HepG2 (cell line): ENCODE data around the gene PAX7. TPM values are rescaled to one million over a fixed set of nuclear protein-coding genes. Genes with fewer than 3 reads are reported as not detected.

Source experiments
- ATAC-seq: fragments of 200-7000 bp; cut with Tn5 transposase; 3 replicates; pipeline ENCODE4 v1.9.1; 2020; ENCODE audit warnings: mild to moderate bottlenecking, moderate library complexity
- BruUV-seq: library from RNA; stranded (reverse); fragments of 400-500 nt; replicated peaks from 2 replicates; lab custom pipeline; 2021; lab: Mats Ljungman, UMichigan
- CTCF ChIA-PET: fragments of 300-600 bp; formaldehyde crosslinking; extraction: SDS; loops from one replicate; lab custom pipeline; 2021; ENCODE audit warnings: low total read pairs, inconsistent platforms, low intra/inter-chr PET ratio; lab: Yijun Ruan, JAX
- POLR2A ChIA-PET: fragments of 350-600 bp; sonication (Branson Sonifier 250); formaldehyde crosslinking; loops from one replicate; lab custom pipeline; 2020; ENCODE audit warnings: antibody characterized with exemption, inconsistent platforms; lab: Yijun Ruan, JAX
- DNase-seq: peaks from one replicate; pipeline ENCODE4 v3.0.0-alpha.2; 2015; ENCODE audit warnings: low spot score
- FAIRE-seq: peaks from 3 replicates; lab custom pipeline; 2011; peaks lifted over from hg19 to GRCh38; lab: Jason Lieb, UNC
- H2AFZ ChIP-seq: one replicate; pipeline ENCODE4 v1.6.1; 2011; ENCODE audit warnings: low read length, inconsistent platforms
- H3K27ac ChIP-seq: fragments of 300-600 bp; 3 replicates; pipeline ENCODE4 v1.8.0; 2011; ENCODE audit warnings: mixed run types, mild to moderate bottlenecking, mixed read lengths, low read length, inconsistent platforms; ENCODE audit not compliant: insufficient read depth; ENCODE audit errors: extremely low read length
- H3K27me3 ChIP-seq, 2 experiments: fragments of 200-600 bp in 1 of 2; 2 replicates in 1 of 2; 3 replicates in 1 of 2; pipeline versions ENCODE4 v1.6.0 to v1.8.0; 2011; ENCODE audit warnings: low read length in 2 of 2, mild to moderate bottlenecking in 2 of 2, moderate library complexity in 2 of 2, inconsistent platforms in 1 of 2; ENCODE audit not compliant: insufficient read depth in 2 of 2, control insufficient read depth in 1 of 2
- H3K36me3 ChIP-seq, 2 experiments: fragments of 200-600 bp in 1 of 2; replicated peaks in 1 of 2; 2 replicates in 1 of 2; 3 replicates in 1 of 2; pipeline versions ENCODE4 v1.5.1 to v1.8.0; 2011; ENCODE audit warnings: low read length in 2 of 2, inconsistent platforms in 1 of 2; ENCODE audit not compliant: insufficient read depth in 2 of 2, control insufficient read depth in 1 of 2
- H3K4me1 ChIP-seq: 2 replicates; pipeline ENCODE4 v1.5.1; 2012; ENCODE audit warnings: low read length, inconsistent platforms; ENCODE audit not compliant: insufficient read depth
- H3K4me2 ChIP-seq: 2 replicates; pipeline ENCODE4 v1.6.0; 2011; ENCODE audit warnings: low read depth, low read length, inconsistent platforms
- H3K4me3 ChIP-seq, 3 experiments: fragments of 200-600 bp in 1 of 3; sonication (generic), shearing (Covaris generic) in 1 of 3; replicated peaks in 1 of 3; 2 replicates each; pipeline ENCODE4 v1.5.1; 2011 to 2016; ENCODE audit warnings: low read length in 3 of 3, inconsistent platforms in 2 of 3, low read depth in 2 of 3, mild to moderate bottlenecking in 2 of 3, control low read depth in 1 of 3, mixed read lengths in 1 of 3; ENCODE audit not compliant: insufficient read depth in 1 of 3
- H3K79me2 ChIP-seq: one replicate; pipeline ENCODE4 v1.6.1; 2011; ENCODE audit warnings: low read length, inconsistent platforms; ENCODE audit not compliant: insufficient read depth
- H3K9ac ChIP-seq: 2 replicates; pipeline ENCODE4 v1.6.0; 2011; ENCODE audit warnings: mild to moderate bottlenecking, low read depth, low read length, inconsistent platforms; ENCODE audit not compliant: insufficient read depth
- H3K9me3 ChIP-seq: 2 replicates; pipeline ENCODE4 v1.5.1; 2012; ENCODE audit warnings: mild to moderate bottlenecking, low read length
- H4K20me1 ChIP-seq: 2 replicates; pipeline ENCODE4 v1.6.0; 2011; ENCODE audit warnings: inconsistent platforms, mild to moderate bottlenecking, low read length, moderate library complexity; ENCODE audit not compliant: insufficient read depth
- CHD2 ChIP-seq: IDR thresholded peaks from 2 replicates; pipeline ENCODE4 v1.6.1; 2011; ENCODE audit warnings: low read depth, low read length, improper control_type of control experiment
- EP300 ChIP-seq, 3 experiments: sonication (generic) in 1 of 3; formaldehyde crosslinking in 1 of 3; IDR thresholded peaks; 2 replicates each; pipeline versions ENCODE4 v1.5.1 to v1.6.1; 2011 to 2020; ENCODE audit warnings: low read depth in 2 of 3, low read length in 2 of 3, borderline replicate concordance in 1 of 3, improper control_type of control experiment in 1 of 3, mild to moderate bottlenecking in 1 of 3, missing genetic modification reagents in 1 of 3, moderate library complexity in 1 of 3
- FOXM1 ChIP-seq: sonication (generic); formaldehyde crosslinking; IDR thresholded peaks from 2 replicates; pipeline ENCODE4 v1.5.0; 2020; ENCODE audit warnings: missing genetic modification reagents
- MATR3 ChIP-seq: sonication (generic); formaldehyde crosslinking; IDR thresholded peaks from 2 replicates; pipeline ENCODE4 v1.4.0; 2020; ENCODE audit warnings: missing genetic modification reagents
- PCBP1 ChIP-seq: fragments of 200-400 bp; formaldehyde crosslinking; IDR thresholded peaks from 2 replicates; pipeline ENCODE4 v1.6.1; 2017; ENCODE audit warnings: mild to moderate bottlenecking, low read depth, low read length, borderline replicate concordance
- RFX1 ChIP-seq: fragments of 450-650 bp; IDR thresholded peaks from 2 replicates; pipeline ENCODE4 v1.6.1; 2017
- SMAD3 ChIP-seq: sonication (generic); formaldehyde crosslinking; IDR thresholded peaks from 2 replicates; pipeline ENCODE4 v1.4.0; 2020; ENCODE audit warnings: missing genetic modification reagents
- ZBTB7B ChIP-seq: sonication (generic); formaldehyde crosslinking; IDR thresholded peaks from 2 replicates; pipeline ENCODE4 v1.4.0; 2020; ENCODE audit warnings: missing genetic modification reagents
- ZNF644 ChIP-seq: IDR thresholded peaks from 2 replicates; pipeline ENCODE4 v1.6.1; 2016; ENCODE audit warnings: low read depth
- ZNF790 ChIP-seq: sonication (generic); formaldehyde crosslinking; IDR thresholded peaks from 2 replicates; pipeline ENCODE4 v1.8.0; 2022; ENCODE audit warnings: missing genetic modification reagents, mild to moderate bottlenecking, borderline replicate concordance
- WGBS: methylation state at CpG from one replicate; pipeline ENCODE4 v1.1.6; 2017; ENCODE audit warnings: low lambda C conversion rate; 5-methylcytosine and 5-hydroxymethylcytosine counted together
- in situ Hi-C: cut with HindIII; loops from 2 replicates; pipeline ENCODE4 v1.10.0; 2017; ENCODE audit warnings: low pct_unique_long_range_greater_than_20kb; ENCODE audit not compliant: extremely low pct_ligation_motif_present
- intact Hi-C: fragments of 100-400 bp; cut with micrococcal nuclease; formaldehyde crosslinking; loops from one replicate; pipeline ENCODE4 v1.10.0; 2022; ENCODE audit not compliant: unreplicated experiment
- polyA plus RNA-seq, 8 experiments: library from polyadenylated mRNA; depleted of rRNA in 3 of 8; stranded (reverse) in 7 of 8; unstranded in 1 of 8; fragments of >200 nt; fragmentation: Illumina TruSeq in 4 of 8; extraction: Trizol in 4 of 8; gene quantifications; 2 replicates each; pipeline versions ENCODE4 v1.2.1 to v1.2.3, GENCODE V29; 2011 to 2016; ENCODE audit warnings: low read depth in 4 of 8, missing spikeins in 1 of 8, mixed read lengths in 1 of 8; ENCODE audit not compliant: insufficient read depth in 1 of 8
- total RNA-seq, 5 experiments: library from RNA; depleted of rRNA; stranded (reverse); fragments of >200 nt; fragmentation: Illumina TruSeq; extraction: Trizol; gene quantifications; 2 replicates each; pipeline ENCODE4 v1.2.3, GENCODE V29; 2016; ENCODE audit warnings: low read depth in 1 of 5
- TF ChIP-seq, protein P1 (sequence below): sonication (generic); formaldehyde crosslinking; IDR thresholded peaks from 2 replicates; pipeline ENCODE4 v1.8.1; 2023; ENCODE audit warnings: mild to moderate bottlenecking, moderate library complexity, missing genetic modification reagents
- TF ChIP-seq, protein P2 (sequence below): IDR thresholded peaks from 2 replicates; pipeline ENCODE4 v1.6.1; 2016; ENCODE audit warnings: missing compliant biosample characterization, missing genetic modification reagents, borderline replicate concordance
- TF ChIP-seq, protein P3 (sequence below): sonication (generic); formaldehyde crosslinking; IDR thresholded peaks from 2 replicates; pipeline ENCODE4 v1.4.0; 2020; ENCODE audit warnings: missing genetic modification reagents

PAX7 gene
- total and polyA plus RNA-seq, 2 of the 13 experiments (the other 11 are each of a cell fraction or from before 2014, with no cell fraction given): not detected

DNA sequence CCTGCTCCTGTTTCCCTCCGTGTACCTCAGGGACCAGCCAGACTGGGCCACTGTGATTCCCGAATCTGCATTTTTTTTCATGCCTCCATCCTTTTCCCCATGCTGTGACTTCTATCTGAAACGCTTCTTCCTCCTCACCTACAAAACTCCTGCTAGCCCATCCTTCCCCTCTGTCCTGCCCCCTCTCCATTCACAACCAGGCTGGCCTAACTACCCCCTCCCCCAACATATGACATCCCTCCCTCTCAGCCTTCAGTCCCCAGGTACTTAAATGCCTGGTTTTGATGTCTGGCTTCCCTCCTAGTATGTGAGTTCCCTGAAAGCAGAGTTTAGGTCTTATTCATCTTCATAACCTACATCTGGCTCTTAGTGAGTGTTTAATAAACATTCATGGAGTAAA lies 146.1 kb downstream of the PAX7 start:
- FAIRE-seq (no peak), DNase-seq (no peak), ATAC-seq (no peak)
- Histone ChIP-seq H3K9me3 (no peaks in the 10 kb centered on the region), H3K27me3 (peaks cover 5 to 34% of the 10 kb centered on the region in 2 experiments; a peak in 4 of 5 replicates), H3K4me1 (no peaks in the 10 kb centered on the region), H3K79me2 (no peaks in the 10 kb centered on the region), H2AFZ (no peak overlapping the region), H3K9ac (no peak overlapping the region), H4K20me1 (no peaks in the 10 kb centered on the region; the same call in 1 of the 2 replicates), H3K36me3 (no peaks in the 10 kb centered on the region), H3K27ac (no peak overlapping the region), H3K4me3 (no peak overlapping the region), H3K4me2 (no peak overlapping the region)
- ChIA-PET POLR2A (no interaction called here), CTCF (no interaction called here)
- BruUV-seq: no TSS peak
- 0% methylated on average over 3 of the region's 3 CpGs for WGBS
- intact Hi-C loops (no loop called here), in situ Hi-C loops (no loop called here)
- no peak for TF ChIP-seq SMAD3 (CRISPR knock-in tag)
- TF ChIP-seq PCBP1: no peak
- TF ChIP-seq ZBTB7B (CRISPR knock-in tag): no peak
- no peak for TF ChIP-seq MATR3 (CRISPR knock-in tag)
- TF ChIP-seq, protein P1, sequence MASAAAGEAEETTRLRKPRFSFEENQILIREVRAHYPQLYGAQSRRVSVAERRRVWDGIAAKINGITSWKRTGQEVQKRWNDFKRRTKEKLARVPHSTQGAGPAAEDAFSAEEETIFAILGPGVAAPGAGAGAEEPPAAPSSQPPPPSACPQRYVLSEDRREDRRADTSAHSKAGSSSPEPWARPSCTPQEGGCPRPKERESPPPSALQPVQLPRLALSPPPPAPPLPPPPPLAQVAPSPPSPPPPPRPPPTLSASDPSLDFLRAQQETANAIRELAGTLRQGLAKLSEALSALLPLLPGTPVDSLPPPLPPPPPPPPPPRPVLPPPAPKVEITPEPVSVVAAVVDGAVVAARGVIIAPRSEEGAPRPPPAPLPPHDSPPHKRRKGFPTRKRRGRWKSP (CRISPR knock-in tag): no peak
- TF ChIP-seq RFX1: no peak
- no peak for TF ChIP-seq EP300 (IDR thresholded peaks at IDR 0.05; ENCODE audit: low read depth in 2 of 2, low read length in 2 of 2)
- no peak for TF ChIP-seq EP300 (CRISPR knock-in tag; IDR thresholded peaks at IDR 0.05; ENCODE audit: borderline replicate concordance)
- TF ChIP-seq ZNF644 (CRISPR knock-in tag): no peak

DNA sequence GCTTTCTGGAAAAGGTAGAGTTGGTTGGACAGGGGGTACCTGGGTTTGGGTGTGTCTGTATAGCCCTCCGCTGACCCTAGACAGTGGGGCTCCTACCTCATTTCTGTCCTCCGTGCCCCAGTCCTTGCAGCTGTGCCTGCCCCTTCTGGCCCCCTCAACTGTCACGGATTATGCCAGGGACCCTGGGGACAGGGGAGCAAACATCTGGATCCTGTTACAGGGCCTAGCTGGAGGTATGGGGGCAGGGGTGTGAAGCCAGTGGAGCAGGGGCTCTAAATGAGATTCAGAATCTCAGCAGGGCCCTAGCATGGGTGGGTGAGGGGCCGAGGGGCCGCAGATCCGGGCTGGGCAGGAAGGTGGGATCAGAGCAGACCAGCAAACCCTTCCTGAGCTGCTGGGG lies 147.8 kb downstream of the PAX7 start:
- ATAC-seq (no peak), FAIRE-seq (no peak), DNase-seq (no peak)
- ChIA-PET CTCF (no interaction called here), POLR2A (no interaction called here)
- Histone ChIP-seq H3K9ac (no peak overlapping the region), H3K27ac (no peak overlapping the region), H3K27me3 (peaks cover 5 to 36% of the 10 kb centered on the region in 2 experiments; a peak in 4 of 5 replicates), H4K20me1 (no peaks in the 10 kb centered on the region; the same call in 1 of the 2 replicates), H3K4me2 (no peak overlapping the region), H3K9me3 (no peaks in the 10 kb centered on the region), H3K4me1 (no peaks in the 10 kb centered on the region), H3K4me3 (no peak overlapping the region), H2AFZ (no peak overlapping the region), H3K79me2 (no peaks in the 10 kb centered on the region), H3K36me3 (no peaks in the 10 kb centered on the region)
- 0% methylated on average over 4 of the region's 6 CpGs for whole genome bisulfite sequencing
- no TSS peak for BruUV-seq
- in situ Hi-C loops: no loop called here
- intact Hi-C loops: no loop called here
- TF ChIP-seq, protein P2, sequence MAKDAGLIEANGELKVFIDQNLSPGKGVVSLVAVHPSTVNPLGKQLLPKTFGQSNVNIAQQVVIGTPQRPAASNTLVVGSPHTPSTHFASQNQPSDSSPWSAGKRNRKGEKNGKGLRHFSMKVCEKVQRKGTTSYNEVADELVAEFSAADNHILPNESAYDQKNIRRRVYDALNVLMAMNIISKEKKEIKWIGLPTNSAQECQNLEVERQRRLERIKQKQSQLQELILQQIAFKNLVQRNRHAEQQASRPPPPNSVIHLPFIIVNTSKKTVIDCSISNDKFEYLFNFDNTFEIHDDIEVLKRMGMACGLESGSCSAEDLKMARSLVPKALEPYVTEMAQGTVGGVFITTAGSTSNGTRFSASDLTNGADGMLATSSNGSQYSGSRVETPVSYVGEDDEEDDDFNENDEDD (CRISPR knock-in tag): no peak
- no peak for TF ChIP-seq ZNF790 (CRISPR knock-in tag)
- TF ChIP-seq, protein P3, sequence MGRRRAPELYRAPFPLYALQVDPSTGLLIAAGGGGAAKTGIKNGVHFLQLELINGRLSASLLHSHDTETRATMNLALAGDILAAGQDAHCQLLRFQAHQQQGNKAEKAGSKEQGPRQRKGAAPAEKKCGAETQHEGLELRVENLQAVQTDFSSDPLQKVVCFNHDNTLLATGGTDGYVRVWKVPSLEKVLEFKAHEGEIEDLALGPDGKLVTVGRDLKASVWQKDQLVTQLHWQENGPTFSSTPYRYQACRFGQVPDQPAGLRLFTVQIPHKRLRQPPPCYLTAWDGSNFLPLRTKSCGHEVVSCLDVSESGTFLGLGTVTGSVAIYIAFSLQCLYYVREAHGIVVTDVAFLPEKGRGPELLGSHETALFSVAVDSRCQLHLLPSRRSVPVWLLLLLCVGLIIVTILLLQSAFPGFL (CRISPR knock-in tag): no peak
- no peak for TF ChIP-seq CHD2
- TF ChIP-seq FOXM1 (CRISPR knock-in tag): no peak
